Hepatocyte (in vitro differentiated cells): ENCODE measurements around the gene DCP2. TPM values are rescaled to one million over a fixed set of nuclear protein-coding genes. Genes with fewer than 3 reads are reported as not detected.

ENCODE experiments used
- DNase-seq: peaks from one replicate; pipeline ENCODE4 v3.0.0-alpha.2; 2016; ENCODE audit warnings: low spot score
- H2AFZ ChIP-seq: fragments of 200-600 bp; sonication (generic); 2 replicates; pipeline ENCODE4 v1.6.0; 2016; ENCODE audit warnings: antibody characterized with exemption, mild to moderate bottlenecking
- H3K27ac ChIP-seq: fragments of 200-600 bp; sonication (generic); 2 replicates; pipeline ENCODE4 v1.5.1; 2016; ENCODE audit warnings: mild to moderate bottlenecking
- H3K27me3 ChIP-seq: fragments of 200-600 bp; sonication (generic); 2 replicates; pipeline ENCODE4 v1.6.1; 2016
- H3K36me3 ChIP-seq: fragments of 200-600 bp; sonication (generic); replicated peaks from 2 replicates; pipeline ENCODE4 v1.5.1; 2016; ENCODE audit warnings: low read depth; ENCODE audit not compliant: insufficient read depth
- H3K4me1 ChIP-seq: fragments of 200-600 bp; sonication (generic); 2 replicates; pipeline ENCODE4 v1.5.1; 2016; ENCODE audit warnings: mild to moderate bottlenecking, moderate library complexity; ENCODE audit not compliant: insufficient read depth
- H3K4me2 ChIP-seq: fragments of 200-600 bp; sonication (generic); 2 replicates; pipeline ENCODE4 v1.6.0; 2016
- H3K4me3 ChIP-seq: fragments of 200-600 bp; sonication (generic); 2 replicates; pipeline ENCODE4 v1.5.1; 2016; ENCODE audit warnings: mild to moderate bottlenecking
- H3K79me2 ChIP-seq: fragments of 200-600 bp; sonication (generic); 2 replicates; pipeline ENCODE4 v1.6.0; 2017; ENCODE audit warnings: mild to moderate bottlenecking
- H3K9me2 ChIP-seq: fragments of 200-600 bp; sonication (generic); replicated peaks from 2 replicates; pipeline ENCODE4 v1.6.0; 2017; ENCODE audit warnings: mild to moderate bottlenecking; ENCODE audit not compliant: insufficient read depth
- H3K9me3 ChIP-seq: fragments of 200-600 bp; sonication (generic); 2 replicates; pipeline ENCODE4 v1.5.1; 2016; ENCODE audit warnings: low read depth, mild to moderate bottlenecking
- H4K20me1 ChIP-seq: fragments of 200-600 bp; sonication (generic); 2 replicates; pipeline ENCODE4 v1.6.0; 2016; ENCODE audit warnings: mild to moderate bottlenecking; ENCODE audit not compliant: insufficient read depth, poor library complexity, severe bottlenecking
- EZH2 ChIP-seq: fragments of 200-600 bp; sonication (generic); IDR thresholded peaks from 2 replicates; pipeline ENCODE4 v1.6.1; 2016; ENCODE audit warnings: antibody characterized with exemption, mild to moderate bottlenecking, borderline replicate concordance
- EZH2phosphoT487 ChIP-seq: fragments of 200-600 bp; sonication (generic); IDR thresholded peaks from one replicate; pipeline ENCODE4 v1.6.1; 2018; ENCODE audit warnings: antibody characterized with exemption, mild to moderate bottlenecking, low read depth, moderate library complexity; ENCODE audit not compliant: unreplicated experiment, severe bottlenecking
- WGBS: methylation state at CpG from one replicate; pipeline ENCODE4 v1.1.6; 2016; ENCODE audit warnings: low lambda C conversion rate; ENCODE audit errors: missing lambda C conversion rate; 5-methylcytosine and 5-hydroxymethylcytosine counted together
- polyA plus RNA-seq: library from polyadenylated mRNA; unstranded; fragments of >200 nt; fragmentation: Nextera tagmentation; extraction: Ambion mirVana; gene quantifications from 2 replicates; pipeline ENCODE4 v1.2.1, GENCODE V29; 2016
- total RNA-seq: library from RNA; depleted of rRNA; stranded (reverse); fragments of >200 nt; gene quantifications from 2 replicates; pipeline ENCODE4 v1.2.3, GENCODE V29; 2014
- TF ChIP-seq, protein P1 (sequence below): fragments of 200-600 bp; sonication (generic); IDR thresholded peaks from 2 replicates; pipeline ENCODE4 v1.5.1; 2016; ENCODE audit warnings: antibody characterized with exemption, mild to moderate bottlenecking; ENCODE audit not compliant: poor library complexity

Gene DCP2
- total and polyA plus RNA-seq, 2 experiments from 2014 or later: 8.8 to 41.9 TPM

DNA sequence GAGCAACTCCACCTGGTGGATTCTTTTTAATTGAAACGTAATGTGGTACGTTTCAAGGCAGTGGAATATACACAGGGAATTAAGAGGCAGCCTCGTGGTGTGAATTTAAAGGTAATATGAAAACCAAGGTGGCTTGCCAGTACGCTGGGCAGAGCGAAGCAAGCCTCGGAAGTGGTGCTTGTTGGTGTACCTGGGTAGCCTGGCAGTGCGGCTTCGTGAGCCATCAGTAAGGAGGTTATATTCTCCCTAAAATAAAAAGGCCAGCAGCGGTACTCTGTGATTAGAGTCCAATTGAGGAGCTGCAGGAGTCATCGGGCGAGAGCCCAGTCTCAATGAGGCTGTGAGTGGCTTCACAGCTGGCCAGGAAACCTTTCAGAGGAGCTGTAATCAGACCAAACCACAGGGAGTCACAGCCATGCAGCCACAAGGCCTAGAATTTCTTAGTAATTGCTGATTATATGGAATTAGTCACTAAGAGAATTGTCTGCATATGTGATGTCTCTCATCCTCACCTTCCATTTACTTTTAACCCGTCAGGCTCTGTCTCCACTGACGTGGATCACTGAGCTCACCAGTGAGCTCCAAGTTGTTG lies 57.7 kb downstream of the DCP2 start:
- 89% methylated on average over 13 of the region's 13 CpGs for WGBS
- Histone ChIP-seq H3K79me2 (no peaks in the 10 kb centered on the region), H3K36me3 (no peaks in the 10 kb centered on the region), H3K9me3 (no peaks in the 10 kb centered on the region), H3K4me1 (no peaks in the 10 kb centered on the region), H3K27ac (no peak overlapping the region), H2AFZ (no peak overlapping the region), H3K9me2 (no peaks in the 10 kb centered on the region), H4K20me1 (no peaks in the 10 kb centered on the region), H3K27me3 (no peaks in the 10 kb centered on the region), H3K4me2 (no peak overlapping the region), H3K4me3 (no peak overlapping the region)
- DNase-seq: no peak
- TF ChIP-seq EZH2: no peak
- TF ChIP-seq EZH2phosphoT487: no peak
- TF ChIP-seq, protein P1, sequence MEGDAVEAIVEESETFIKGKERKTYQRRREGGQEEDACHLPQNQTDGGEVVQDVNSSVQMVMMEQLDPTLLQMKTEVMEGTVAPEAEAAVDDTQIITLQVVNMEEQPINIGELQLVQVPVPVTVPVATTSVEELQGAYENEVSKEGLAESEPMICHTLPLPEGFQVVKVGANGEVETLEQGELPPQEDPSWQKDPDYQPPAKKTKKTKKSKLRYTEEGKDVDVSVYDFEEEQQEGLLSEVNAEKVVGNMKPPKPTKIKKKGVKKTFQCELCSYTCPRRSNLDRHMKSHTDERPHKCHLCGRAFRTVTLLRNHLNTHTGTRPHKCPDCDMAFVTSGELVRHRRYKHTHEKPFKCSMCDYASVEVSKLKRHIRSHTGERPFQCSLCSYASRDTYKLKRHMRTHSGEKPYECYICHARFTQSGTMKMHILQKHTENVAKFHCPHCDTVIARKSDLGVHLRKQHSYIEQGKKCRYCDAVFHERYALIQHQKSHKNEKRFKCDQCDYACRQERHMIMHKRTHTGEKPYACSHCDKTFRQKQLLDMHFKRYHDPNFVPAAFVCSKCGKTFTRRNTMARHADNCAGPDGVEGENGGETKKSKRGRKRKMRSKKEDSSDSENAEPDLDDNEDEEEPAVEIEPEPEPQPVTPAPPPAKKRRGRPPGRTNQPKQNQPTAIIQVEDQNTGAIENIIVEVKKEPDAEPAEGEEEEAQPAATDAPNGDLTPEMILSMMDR: no peak

DNA sequence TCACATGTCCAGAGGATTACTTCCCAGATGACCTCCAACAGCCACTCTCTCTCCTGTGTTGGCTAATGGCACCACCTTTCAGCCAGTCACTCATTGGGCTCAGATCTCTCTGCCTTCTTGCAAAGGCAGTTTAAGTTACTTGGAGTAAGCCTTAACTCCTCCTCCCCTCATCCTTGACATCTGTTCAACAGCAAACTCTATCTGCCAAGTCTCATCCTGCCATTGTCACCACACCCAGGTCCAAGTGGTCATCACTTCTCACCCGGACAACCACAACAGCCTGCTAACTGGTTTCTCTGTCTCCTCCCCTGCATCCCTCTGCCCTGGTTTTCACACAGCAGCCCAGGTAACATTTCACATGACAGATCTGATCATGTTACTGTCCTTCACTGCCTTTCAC lies 58.5 kb downstream of the DCP2 start:
- Histone ChIP-seq H3K27me3 (no peaks in the 10 kb centered on the region), H3K4me1 (no peaks in the 10 kb centered on the region), H3K4me2 (no peak overlapping the region), H4K20me1 (no peaks in the 10 kb centered on the region), H3K9me3 (no peaks in the 10 kb centered on the region), H2AFZ (no peak overlapping the region), H3K36me3 (no peaks in the 10 kb centered on the region), H3K27ac (no peak overlapping the region), H3K9me2 (no peaks in the 10 kb centered on the region), H3K79me2 (no peaks in the 10 kb centered on the region), H3K4me3 (no peak overlapping the region)
- WGBS: 74% methylated on average over 1 of the region's 1 CpG
- TF ChIP-seq, protein P1: no peak
- TF ChIP-seq EZH2: no peak
- TF ChIP-seq EZH2phosphoT487: no peak
- no peak for DNase-seq

DNA sequence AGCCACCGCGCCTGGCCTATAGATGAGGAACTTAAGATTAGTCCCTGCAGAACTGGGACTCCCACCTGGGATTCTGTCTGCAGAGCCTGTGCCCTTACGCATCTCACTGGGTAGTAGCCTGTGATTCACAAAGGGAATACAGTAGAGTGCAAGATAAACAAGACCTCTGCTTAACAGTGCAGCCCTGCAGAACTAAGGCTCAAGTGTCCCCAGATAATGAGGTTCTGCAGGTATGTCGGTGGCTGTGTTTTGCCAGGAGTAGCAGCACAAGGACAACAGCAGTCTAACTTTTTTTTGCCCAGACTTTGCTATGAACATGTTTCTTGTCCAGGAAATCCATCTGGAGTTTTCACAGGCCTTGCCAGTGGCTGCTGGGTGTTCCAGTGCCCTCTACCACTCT lies 59.7 kb downstream of the DCP2 start:
- H3K4me2 ChIP-seq: no peak overlapping the region
- no peak overlapping the region for H3K4me3 ChIP-seq
- no peaks in the 10 kb centered on the region for H3K4me1 ChIP-seq
- H3K27me3 ChIP-seq: no peaks in the 10 kb centered on the region
- H3K9me2 ChIP-seq: no peaks in the 10 kb centered on the region
- no peaks in the 10 kb centered on the region for H3K9me3 ChIP-seq
- no peak for DNase-seq
- H3K79me2 ChIP-seq: no peaks in the 10 kb centered on the region
- no peaks in the 10 kb centered on the region for H4K20me1 ChIP-seq
- no peak for TF ChIP-seq EZH2
- no peak for TF ChIP-seq EZH2phosphoT487
- TF ChIP-seq, protein P1: no peak
- no peaks in the 10 kb centered on the region for H3K36me3 ChIP-seq
- H3K27ac ChIP-seq: no peak overlapping the region
- 86% methylated on average over 4 of the region's 4 CpGs for WGBS
- no peak overlapping the region for H2AFZ ChIP-seq
